Cardiac muscle cell (in vitro differentiated cells and primary cell): ENCODE data around the gene BMP4. TPM values are rescaled to one million over a fixed set of nuclear protein-coding genes. Genes with fewer than 3 reads are reported as not detected.

Experiments used
- DNase-seq, 2 donors: peaks; one replicate each; pipeline versions ENCODE4 v3.0.0 to v3.0.0-alpha.2; 2010 to 2017; ENCODE audit warnings: low read depth in 1 of 2, low spot score in 1 of 2
- H3K27ac ChIP-seq: fragments of 200-600 bp; sonication (generic); 2 replicates; pipeline ENCODE4 v1.5.1; 2016
- H3K27me3 ChIP-seq: fragments of 200-600 bp; sonication (generic); 2 replicates; pipeline ENCODE4 v1.6.0; 2016; ENCODE audit warnings: control low read depth
- H3K36me3 ChIP-seq: fragments of 200-600 bp; sonication (generic); 2 replicates; pipeline ENCODE4 v1.5.1; 2016; ENCODE audit warnings: control low read depth
- H3K4me1 ChIP-seq: fragments of 200-600 bp; sonication (generic); 2 replicates; pipeline ENCODE4 v1.8.1; 2017; ENCODE audit warnings: low read depth, mild to moderate bottlenecking, mixed run types
- H3K4me3 ChIP-seq: fragments of 200-600 bp; sonication (generic); 2 replicates; pipeline ENCODE4 v1.5.1; 2016; ENCODE audit warnings: mild to moderate bottlenecking
- H3K9me3 ChIP-seq: fragments of 200-600 bp; sonication (generic); 2 replicates; pipeline ENCODE4 v1.5.1; 2017; ENCODE audit warnings: low read depth, mild to moderate bottlenecking, control low read depth
- polyA plus RNA-seq: library from polyadenylated mRNA; unstranded; fragments of >200 nt; fragmentation: Nextera tagmentation; extraction: Ambion mirVana; gene quantifications from 2 replicates; pipeline ENCODE4 v1.2.1, GENCODE V29; 2016
- total RNA-seq: library from RNA; depleted of rRNA; stranded (reverse); fragments of >200 nt; gene quantifications from 2 replicates; pipeline ENCODE4 v1.2.3, GENCODE V29; 2016
- TF ChIP-seq, protein P1 (sequence below): IDR thresholded peaks from 2 replicates; pipeline ENCODE4 v1.5.1; 2012; ENCODE audit warnings: low read depth, mild to moderate bottlenecking, low read length

BMP4 gene
- total and polyA plus RNA-seq, 2 experiments from 2014 or later, result 10.6 to 11.4 TPM

DNA sequence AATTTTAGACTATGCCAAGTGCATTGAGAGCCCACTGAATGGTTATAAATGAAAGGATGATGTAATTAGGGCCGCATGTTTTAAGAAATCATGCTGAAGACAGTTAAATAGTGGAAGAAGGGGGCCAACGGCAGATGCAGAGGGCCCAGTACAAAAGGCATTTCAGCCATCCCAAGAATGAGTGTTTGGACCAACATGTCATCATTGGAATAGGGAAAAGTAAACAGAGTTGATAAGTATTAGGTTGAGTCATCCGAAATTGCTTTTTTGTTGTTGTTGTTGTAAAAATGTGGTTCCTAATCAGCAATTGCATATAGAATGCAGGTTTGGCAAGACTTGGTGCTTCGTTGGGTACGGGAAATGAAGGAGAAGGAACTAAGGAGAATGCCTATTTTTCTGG lies 29.5 kb downstream of the BMP4 start:
- no peak overlapping the region for H3K27ac ChIP-seq
- H3K4me3 ChIP-seq, result no peak overlapping the region
- no peaks in the 10 kb centered on the region for H3K9me3 ChIP-seq
- no peaks in the 10 kb centered on the region for H3K27me3 ChIP-seq
- no peaks in the 10 kb centered on the region for H3K36me3 ChIP-seq
- TF ChIP-seq, protein P1, sequence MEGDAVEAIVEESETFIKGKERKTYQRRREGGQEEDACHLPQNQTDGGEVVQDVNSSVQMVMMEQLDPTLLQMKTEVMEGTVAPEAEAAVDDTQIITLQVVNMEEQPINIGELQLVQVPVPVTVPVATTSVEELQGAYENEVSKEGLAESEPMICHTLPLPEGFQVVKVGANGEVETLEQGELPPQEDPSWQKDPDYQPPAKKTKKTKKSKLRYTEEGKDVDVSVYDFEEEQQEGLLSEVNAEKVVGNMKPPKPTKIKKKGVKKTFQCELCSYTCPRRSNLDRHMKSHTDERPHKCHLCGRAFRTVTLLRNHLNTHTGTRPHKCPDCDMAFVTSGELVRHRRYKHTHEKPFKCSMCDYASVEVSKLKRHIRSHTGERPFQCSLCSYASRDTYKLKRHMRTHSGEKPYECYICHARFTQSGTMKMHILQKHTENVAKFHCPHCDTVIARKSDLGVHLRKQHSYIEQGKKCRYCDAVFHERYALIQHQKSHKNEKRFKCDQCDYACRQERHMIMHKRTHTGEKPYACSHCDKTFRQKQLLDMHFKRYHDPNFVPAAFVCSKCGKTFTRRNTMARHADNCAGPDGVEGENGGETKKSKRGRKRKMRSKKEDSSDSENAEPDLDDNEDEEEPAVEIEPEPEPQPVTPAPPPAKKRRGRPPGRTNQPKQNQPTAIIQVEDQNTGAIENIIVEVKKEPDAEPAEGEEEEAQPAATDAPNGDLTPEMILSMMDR, result no peak
- H3K4me1 ChIP-seq, result no peaks in the 10 kb centered on the region
- peak in 1 of 2 donors; percentile 50 for DNase-seq

DNA sequence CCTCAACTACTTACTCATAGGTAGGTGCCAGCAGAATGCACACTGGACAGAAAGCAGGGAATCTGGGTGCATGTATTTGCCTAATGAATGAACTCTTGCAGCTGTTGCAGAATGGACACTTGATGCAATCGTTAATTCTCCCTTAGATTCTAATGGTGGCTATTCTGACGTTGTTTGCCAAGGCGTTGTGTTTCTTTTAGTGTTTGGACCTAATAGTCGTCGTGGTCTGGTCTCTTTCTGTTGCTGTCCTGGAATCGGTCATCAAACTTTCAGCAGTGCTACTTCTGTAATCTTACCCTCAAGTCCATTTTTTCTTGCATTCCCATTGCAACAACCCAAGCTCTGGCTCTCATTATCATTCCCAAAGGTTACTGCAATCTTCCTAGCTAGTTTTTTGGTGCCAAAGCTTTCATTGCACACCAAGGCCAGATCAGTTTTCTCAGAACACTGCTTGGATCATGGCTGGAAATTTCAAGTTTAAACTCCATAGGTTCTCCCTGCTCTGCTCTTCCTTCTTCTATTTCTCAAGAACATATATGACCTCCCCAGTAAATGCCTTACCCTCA lies 31.3 kb downstream of the BMP4 start:
- no peaks in the 10 kb centered on the region for H3K36me3 ChIP-seq
- H3K9me3 ChIP-seq, result no peaks in the 10 kb centered on the region
- TF ChIP-seq, protein P1, result no peak
- no peaks in the 10 kb centered on the region for H3K4me1 ChIP-seq
- no peaks in the 10 kb centered on the region for H3K27me3 ChIP-seq
- no peak overlapping the region for H3K27ac ChIP-seq
- peak in 1 of 2 donors; percentile 5 for DNase-seq
- H3K4me3 ChIP-seq, result no peak overlapping the region

DNA sequence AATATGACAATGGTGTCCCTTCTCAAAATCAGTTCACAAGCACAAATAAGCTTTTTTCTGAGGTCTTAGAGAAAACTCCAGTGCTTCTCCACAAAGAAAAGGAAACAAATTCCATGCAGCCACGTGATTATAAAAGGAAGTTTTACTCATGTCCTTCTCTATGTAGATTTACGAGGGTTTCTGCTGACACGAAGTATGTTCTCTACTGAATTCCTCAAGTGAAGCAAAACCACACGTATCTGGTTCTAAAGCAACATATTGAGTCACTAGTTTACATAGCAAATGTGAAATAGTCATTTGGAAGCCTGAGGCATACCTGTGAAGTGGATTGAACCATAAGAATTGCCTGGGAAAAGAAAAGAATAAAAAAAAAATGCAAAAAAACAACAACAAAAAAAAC lies 31.9 kb downstream of the BMP4 start:
- peak in 1 of 2 donors; percentile 81 for DNase-seq
- H3K9me3 ChIP-seq, result no peaks in the 10 kb centered on the region
- H3K27ac ChIP-seq, result no peak overlapping the region
- no peak overlapping the region for H3K4me3 ChIP-seq
- H3K27me3 ChIP-seq, result no peaks in the 10 kb centered on the region
- H3K36me3 ChIP-seq, result no peaks in the 10 kb centered on the region
- no peaks in the 10 kb centered on the region for H3K4me1 ChIP-seq
- TF ChIP-seq, protein P1, result no peak

DNA sequence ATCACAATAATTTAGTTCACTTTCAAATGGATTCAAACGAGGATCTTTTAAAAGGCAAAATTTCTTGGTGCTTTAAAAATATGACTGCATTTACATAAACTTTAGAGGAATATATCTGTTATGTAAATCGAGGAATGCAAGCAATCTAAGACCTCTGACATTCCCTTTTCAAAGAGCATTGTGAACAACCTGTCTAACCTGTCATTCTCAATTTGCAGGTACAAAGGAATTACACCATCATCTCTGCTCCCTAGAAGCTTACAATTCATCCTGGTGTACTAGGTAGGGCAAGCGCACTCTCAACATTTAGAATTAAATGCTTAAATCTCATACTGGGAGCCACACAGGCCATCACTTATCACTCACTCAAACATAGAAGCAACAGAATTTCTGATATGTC lies 35.6 kb downstream of the BMP4 start:
- DNase-seq, result no peak
- H3K27ac ChIP-seq, result no peak overlapping the region
- no peaks in the 10 kb centered on the region for H3K36me3 ChIP-seq
- no peaks in the 10 kb centered on the region for H3K9me3 ChIP-seq
- TF ChIP-seq, protein P1, result no peak
- H3K27me3 ChIP-seq, result no peaks in the 10 kb centered on the region
- no peak overlapping the region for H3K4me3 ChIP-seq
- H3K4me1 ChIP-seq, result no peaks in the 10 kb centered on the region

DNA sequence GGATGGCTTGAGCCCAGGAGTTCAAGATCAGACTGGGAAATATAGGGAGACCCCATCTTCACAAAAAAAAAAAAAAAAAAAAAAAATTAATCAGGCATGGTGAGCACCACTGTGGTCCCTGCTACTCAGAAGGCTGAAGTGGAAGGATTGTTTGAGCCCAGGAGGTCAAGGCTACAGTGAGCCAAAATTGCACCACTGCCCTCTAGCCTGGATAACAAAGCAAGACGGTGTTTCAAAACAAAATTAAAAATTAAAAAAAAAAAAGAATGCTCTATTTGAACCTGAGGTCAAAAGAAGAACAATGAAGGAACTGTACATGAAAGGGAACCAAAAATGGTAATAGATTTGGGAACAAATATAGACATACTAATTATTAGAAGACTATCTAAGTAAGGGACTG lies 40.4 kb downstream of the BMP4 start:
- no peak for DNase-seq
- H3K27ac ChIP-seq, result no peak overlapping the region
- no peaks in the 10 kb centered on the region for H3K36me3 ChIP-seq
- H3K4me3 ChIP-seq, result no peak overlapping the region
- no peaks in the 10 kb centered on the region for H3K4me1 ChIP-seq
- TF ChIP-seq, protein P1, result no peak
- no peaks in the 10 kb centered on the region for H3K9me3 ChIP-seq
- no peaks in the 10 kb centered on the region for H3K27me3 ChIP-seq
